ENCODE results near the gene SACM1L. TPM values are rescaled to one million over a fixed set of nuclear protein-coding genes. Genes with fewer than 3 reads are reported as not detected.
A peak's percentile ranks its signal among the peaks of the same experiment; 100 is the strongest.

SACM1L gene, protein sequence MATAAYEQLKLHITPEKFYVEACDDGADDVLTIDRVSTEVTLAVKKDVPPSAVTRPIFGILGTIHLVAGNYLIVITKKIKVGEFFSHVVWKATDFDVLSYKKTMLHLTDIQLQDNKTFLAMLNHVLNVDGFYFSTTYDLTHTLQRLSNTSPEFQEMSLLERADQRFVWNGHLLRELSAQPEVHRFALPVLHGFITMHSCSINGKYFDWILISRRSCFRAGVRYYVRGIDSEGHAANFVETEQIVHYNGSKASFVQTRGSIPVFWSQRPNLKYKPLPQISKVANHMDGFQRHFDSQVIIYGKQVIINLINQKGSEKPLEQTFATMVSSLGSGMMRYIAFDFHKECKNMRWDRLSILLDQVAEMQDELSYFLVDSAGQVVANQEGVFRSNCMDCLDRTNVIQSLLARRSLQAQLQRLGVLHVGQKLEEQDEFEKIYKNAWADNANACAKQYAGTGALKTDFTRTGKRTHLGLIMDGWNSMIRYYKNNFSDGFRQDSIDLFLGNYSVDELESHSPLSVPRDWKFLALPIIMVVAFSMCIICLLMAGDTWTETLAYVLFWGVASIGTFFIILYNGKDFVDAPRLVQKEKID
- 10 to 100 TPM; 55.5 to 79.3 (median 67.6) TPM for polyA plus RNA-seq (ENCODE audit: insufficient read length in 3 of 3)
- long read RNA-seq, donor 1, transcript SACM1L-201 (20 exons, 3,723 nt) = major isoform, 8 of 15 reads
- long read RNA-seq, donor 1, partial matches to known transcripts = 6 of 15 reads
- long read RNA-seq, donor 1, other reads (novel, unspliced or antisense) = 0 of 15 reads
- long read RNA-seq, donor 2, transcript SACM1L-201 (20 exons, 3,723 nt) = major isoform, 5 of 5 reads
- long read RNA-seq, donor 2, partial matches to known transcripts = 0 of 5 reads
- long read RNA-seq, donor 2, other reads (novel, unspliced or antisense) = 0 of 5 reads
- long read RNA-seq, donor 3, transcript SACM1L-201 (20 exons, 3,723 nt) = major isoform, 14 of 44 reads
- long read RNA-seq, donor 3, partial matches to known transcripts = 29 of 44 reads
- long read RNA-seq, donor 3, other reads (novel, unspliced or antisense) = 0 of 44 reads
- long read RNA-seq, donor 4, transcript SACM1L-201 (20 exons, 3,723 nt) = major isoform, 8 of 27 reads
- long read RNA-seq, donor 4, partial matches to known transcripts = 17 of 27 reads
- long read RNA-seq, donor 4, other reads (novel, unspliced or antisense) = 0 of 27 reads
- long read RNA-seq, donor 5 = 0 reads
- long read RNA-seq, donor 6, transcript SACM1L-201 (20 exons, 3,723 nt) = major isoform, 5 of 17 reads
- long read RNA-seq, donor 6, partial matches to known transcripts = 6 of 17 reads
- long read RNA-seq, donor 6, other reads (novel, unspliced or antisense) = 0 of 17 reads
- long read RNA-seq, donor 7, transcript SACM1L-201 (20 exons, 3,723 nt) = major isoform, 8 of 18 reads
- long read RNA-seq, donor 7, partial matches to known transcripts = 7 of 18 reads
- long read RNA-seq, donor 7, other reads (novel, unspliced or antisense) = 0 of 18 reads
- long read RNA-seq, donor 8, transcript SACM1L-201 (20 exons, 3,723 nt) = major isoform, 9 of 120 reads
- long read RNA-seq, donor 8, partial matches to known transcripts = 105 of 120 reads
- long read RNA-seq, donor 8, other reads (novel, unspliced or antisense) = 0 of 120 reads
- long read RNA-seq, donor 9, transcript SACM1L-201 (20 exons, 3,723 nt) = major isoform, 8 of 9 reads
- long read RNA-seq, donor 9, partial matches to known transcripts = 0 of 9 reads
- long read RNA-seq, donor 9, other reads (novel, unspliced or antisense) = 0 of 9 reads
- long read RNA-seq, donor 10, partial matches to known transcripts = 7 of 15 reads
- long read RNA-seq, donor 10, other reads (novel, unspliced or antisense) = 0 of 15 reads
- long read RNA-seq, donor 11, transcript SACM1L-201 (20 exons, 3,723 nt) = major isoform, 9 of 19 reads
- long read RNA-seq, donor 11, partial matches to known transcripts = 9 of 19 reads
- long read RNA-seq, donor 11, other reads (novel, unspliced or antisense) = 0 of 19 reads
- long read RNA-seq, donor 12, partial matches to known transcripts = 0 of 2 reads
- long read RNA-seq, donor 12, other reads (novel, unspliced or antisense) = 0 of 2 reads
- long read RNA-seq, donor 13, transcript SACM1L-201 (20 exons, 3,723 nt) = major isoform, 12 of 76 reads
- long read RNA-seq, donor 13, partial matches to known transcripts = 59 of 76 reads
- long read RNA-seq, donor 13, other reads (novel, unspliced or antisense) = 0 of 76 reads
- long read RNA-seq, donor 14, transcript SACM1L-201 (20 exons, 3,723 nt) = major isoform, 8 of 36 reads
- long read RNA-seq, donor 14, partial matches to known transcripts = 25 of 36 reads
- long read RNA-seq, donor 14, other reads (novel, unspliced or antisense) = 0 of 36 reads
- long read RNA-seq, donor 15, transcript SACM1L-201 (20 exons, 3,723 nt) = major isoform, 5 of 7 reads
- long read RNA-seq, donor 15, partial matches to known transcripts = 0 of 7 reads
- long read RNA-seq, donor 15, other reads (novel, unspliced or antisense) = 0 of 7 reads
- long read RNA-seq, donor 16, transcript SACM1L-201 (20 exons, 3,723 nt) = major isoform, 32 of 86 reads
- long read RNA-seq, donor 16, transcript SACM1L-209 (4 exons, 854 nt) = minor isoform, 13 of 86 reads
- long read RNA-seq, donor 16, partial matches to known transcripts = 37 of 86 reads
- long read RNA-seq, donor 16, other reads (novel, unspliced or antisense) = 0 of 86 reads

DNA sequence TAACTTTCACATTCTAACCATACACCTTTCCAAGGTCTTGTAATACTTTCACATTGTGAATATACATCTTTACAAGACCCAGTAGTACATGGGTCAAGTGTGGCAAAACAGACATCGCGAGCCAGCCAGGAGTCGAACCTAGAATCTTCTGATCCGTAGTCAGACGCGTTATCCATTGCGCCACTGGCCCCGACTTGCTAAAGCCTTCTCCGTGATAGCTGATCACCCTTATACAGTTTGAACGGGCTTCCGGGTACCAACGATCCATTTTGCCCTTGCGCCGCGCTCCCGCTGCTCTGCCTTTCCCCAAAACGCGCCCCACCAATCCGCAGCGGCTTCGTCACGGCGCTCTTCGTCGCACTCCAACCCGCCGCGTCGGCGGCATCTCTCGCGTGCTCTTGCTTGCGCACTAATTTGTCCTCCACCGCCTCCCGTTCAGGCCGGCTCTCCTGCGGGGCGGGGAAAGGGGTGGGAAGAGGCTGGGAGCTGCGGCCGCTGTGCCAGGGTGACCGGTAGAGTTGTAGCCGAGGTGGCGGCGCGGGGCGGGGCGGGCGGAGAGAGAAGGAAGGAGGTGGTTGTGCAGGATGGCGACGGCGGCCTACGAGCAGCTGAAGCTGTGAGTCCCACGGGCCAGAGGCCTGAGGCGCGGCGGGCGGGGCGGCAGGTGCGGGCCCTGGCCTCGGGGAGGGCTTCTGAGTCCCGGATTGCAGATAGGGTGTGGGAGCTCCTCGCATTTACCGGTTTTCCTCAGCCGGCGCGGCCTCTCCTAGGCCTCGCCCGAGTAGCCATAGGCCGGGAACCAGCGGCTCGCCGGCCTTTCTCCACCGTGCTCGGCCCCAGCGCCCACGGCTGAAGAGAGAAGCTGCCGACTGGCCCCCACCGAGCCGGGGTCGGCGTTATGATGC, at the start of gene SACM1L:
Gene SACM1L, plus strand, starts transcription at position 515 of the 905 bp plus-strand sequence. Its CDS starts 70 bp downstream, at position 585.
- DNase-seq (ENCODE audit: extremely low read depth in 1 of 11, low read depth in 9 of 11, low spot score in 4 of 11) = peak; percentile 96 to 98 (median 97)

DNA sequence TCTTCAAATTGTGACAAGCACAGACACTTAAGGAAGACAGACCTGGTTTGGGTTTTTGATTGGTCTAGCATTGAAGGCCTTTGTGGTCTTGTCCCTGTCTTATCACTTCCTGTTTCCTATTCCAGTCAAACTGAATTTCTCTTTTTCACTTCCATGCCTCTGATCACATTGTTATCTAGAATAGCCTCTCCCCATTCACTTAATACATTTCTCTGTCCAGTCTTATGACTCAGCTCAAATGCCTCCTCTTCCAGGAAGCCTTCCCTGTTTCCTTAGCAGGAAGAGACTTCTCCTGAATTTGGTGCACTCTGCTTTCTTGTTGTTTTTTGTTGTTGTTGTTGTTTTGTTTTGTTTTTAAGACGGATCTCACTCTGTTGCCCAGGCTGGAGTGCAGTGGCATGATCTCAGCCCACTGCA, 49.1 kb upstream of the SACM1L start:
- DNase-seq (ENCODE audit: extremely low read depth in 1 of 11, low read depth in 9 of 11, low spot score in 4 of 11) = no peak

DNA sequence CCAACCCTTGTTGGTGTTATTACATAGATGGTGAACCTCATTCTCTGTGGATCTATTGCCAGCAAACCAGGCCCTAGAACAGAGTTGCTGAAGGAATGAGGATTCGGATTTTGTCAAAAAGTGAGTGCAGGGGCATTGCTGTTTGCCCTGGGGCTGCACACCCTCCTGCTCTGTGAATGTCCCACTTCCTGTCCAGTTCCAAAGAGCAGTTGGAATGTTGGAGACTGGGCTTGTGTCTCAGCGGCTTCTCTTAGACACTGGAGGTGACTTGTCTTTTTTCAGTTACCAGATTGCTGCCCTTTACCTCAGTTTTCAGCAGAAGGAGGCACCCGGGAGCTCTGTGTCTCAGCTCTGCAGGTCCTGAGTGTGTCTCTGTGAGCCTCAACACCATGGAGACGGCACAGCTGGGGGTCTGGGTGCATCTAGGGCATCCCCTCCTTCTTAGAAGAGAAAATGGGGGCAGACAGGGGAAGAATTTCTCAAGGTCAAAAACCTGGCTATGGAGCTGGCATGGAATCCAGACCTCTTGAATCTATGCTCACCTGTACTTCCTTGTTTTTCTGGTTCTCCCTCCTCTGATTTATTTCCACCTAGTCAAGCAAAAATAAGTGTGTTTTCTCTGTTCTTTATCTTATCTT, 48.4 kb upstream of the SACM1L start:
- no peak for DNase-seq (ENCODE audit: extremely low read depth in 1 of 11, low read depth in 9 of 11, low spot score in 4 of 11)

DNA sequence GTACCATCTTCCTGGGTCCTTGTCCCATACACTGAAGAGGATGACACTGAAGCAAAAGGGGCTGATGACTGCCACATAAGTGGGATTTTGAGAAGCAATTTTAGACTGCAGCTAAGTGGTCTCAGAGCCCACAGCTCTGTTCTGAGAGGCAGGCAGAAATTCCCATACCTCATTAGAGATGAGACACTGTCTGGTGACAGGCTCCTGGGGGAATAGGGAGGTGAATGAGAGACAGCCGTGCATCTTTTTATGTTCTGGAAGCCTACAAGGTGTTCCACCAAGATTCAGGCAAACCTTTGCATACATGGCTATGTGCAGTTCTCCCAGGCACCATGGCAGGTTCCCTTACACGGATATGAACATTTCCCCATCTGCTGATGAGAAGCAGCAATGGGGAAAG, 47.4 kb upstream of the SACM1L start:
- no peak for DNase-seq (ENCODE audit: extremely low read depth in 1 of 11, low read depth in 9 of 11, low spot score in 4 of 11)

DNA sequence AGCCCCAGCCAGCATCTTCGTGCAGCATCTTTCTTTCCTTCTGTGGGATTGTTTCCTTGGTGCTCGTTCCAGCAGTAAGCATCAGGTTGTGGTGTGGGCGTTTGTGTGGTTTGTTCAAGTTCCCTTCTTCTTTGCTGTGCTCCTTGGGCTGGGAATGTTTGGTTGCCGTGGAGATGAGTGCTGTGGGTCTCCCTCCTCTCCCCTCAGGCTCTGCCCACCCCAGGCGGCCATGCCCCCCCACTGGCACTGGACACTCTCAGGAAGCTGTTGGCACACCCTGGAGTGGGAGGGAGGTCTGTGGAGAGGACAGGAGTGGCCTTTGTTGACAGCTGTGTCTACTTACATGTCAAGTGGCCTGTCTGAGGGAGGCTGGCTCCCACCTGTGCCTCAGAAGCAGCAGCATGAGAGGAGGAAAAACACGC, 46.5 kb upstream of the SACM1L start:
- DNase-seq (ENCODE audit: extremely low read depth in 1 of 11, low read depth in 9 of 11, low spot score in 4 of 11) = peak in 7 of 11 donors; percentile 26 to 64 (median 51)

DNA sequence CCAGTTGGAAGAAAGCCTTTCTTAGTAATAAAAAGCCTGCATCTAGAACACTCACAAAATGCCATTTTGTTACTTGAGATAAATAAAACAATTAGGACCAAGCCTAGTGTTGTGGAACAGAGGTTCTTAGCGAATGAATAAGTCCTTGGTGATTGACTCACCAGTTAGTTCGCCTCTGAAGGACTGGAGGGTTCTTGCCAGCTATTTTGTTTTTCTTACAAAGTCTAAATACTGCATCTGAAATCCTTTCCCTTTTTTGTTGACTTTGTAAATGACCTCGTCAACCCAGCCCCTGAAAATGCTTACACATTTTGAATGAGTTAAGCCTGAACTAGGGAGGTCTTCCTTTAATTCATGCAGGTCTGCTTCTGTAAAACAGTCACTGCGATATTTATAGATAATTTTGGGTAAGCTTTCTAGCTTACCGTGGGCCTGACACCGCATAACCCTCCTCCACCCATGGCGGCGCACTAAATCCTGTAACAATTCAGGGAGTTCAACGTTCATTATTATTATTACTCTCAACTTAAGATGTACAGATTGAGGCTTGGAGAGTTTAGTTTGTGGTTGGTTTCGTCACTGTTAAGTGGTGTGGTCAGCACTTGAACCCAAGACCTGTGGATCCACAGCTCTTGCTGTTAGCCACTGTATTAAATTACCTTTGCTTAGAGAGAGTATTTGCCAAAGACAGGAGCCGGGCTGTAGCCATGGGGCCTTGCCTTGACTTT, 45.0 kb upstream of the SACM1L start:
- DNase-seq (ENCODE audit: extremely low read depth in 1 of 11, low read depth in 9 of 11, low spot score in 4 of 11) = peak in 7 of 11 donors; percentile 10 to 58 (median 38)

DNA sequence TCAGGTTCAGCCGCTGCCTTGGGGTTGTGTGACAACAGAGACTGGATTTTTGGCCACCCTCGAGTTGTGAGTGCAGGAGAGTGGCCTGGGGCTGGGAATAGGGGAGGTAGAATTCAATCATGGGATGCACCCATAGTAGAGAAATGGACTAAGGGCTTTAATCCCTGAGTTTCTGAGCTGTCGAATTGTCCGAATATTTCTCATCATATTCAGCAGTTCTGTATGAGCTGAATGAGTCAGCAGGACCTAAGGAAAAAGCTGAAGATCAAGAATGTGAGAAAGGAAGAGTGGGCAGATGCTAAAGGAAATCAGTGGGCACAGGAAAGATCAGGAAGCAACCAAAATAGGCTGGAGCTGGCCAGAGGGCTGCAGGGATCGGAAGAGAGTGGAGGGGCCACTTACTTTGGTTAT, 44.4 kb upstream of the SACM1L start:
- DNase-seq (ENCODE audit: extremely low read depth in 1 of 11, low read depth in 9 of 11, low spot score in 4 of 11) = no peak

DNA sequence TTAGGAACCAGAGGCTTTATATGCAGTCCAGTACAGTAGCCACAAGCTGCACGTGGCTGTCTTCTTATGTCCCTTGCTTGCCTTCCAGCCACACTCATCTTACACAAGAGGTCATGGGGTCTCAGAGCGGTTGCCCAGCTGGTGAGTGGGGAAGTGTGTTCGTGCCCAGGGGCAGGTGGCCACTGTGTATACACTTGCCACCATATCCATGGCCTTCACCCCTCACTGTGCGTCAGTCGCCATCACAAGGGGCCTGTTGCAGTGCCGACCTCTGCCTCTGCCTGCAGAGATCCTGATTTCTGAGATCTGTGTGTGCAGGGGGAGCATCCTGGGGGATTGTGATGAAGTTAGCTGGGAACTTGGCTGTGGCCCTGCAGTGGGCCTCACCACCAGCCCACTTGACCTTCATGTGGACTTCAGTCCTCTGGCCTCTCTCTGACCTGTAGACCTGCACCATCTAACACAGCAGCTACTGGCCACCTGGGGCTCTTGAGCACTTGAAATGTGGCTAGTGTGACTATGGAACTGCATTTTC, 43.1 kb upstream of the SACM1L start:
- DNase-seq (ENCODE audit: extremely low read depth in 1 of 11, low read depth in 9 of 11, low spot score in 4 of 11) = no peak

DNA sequence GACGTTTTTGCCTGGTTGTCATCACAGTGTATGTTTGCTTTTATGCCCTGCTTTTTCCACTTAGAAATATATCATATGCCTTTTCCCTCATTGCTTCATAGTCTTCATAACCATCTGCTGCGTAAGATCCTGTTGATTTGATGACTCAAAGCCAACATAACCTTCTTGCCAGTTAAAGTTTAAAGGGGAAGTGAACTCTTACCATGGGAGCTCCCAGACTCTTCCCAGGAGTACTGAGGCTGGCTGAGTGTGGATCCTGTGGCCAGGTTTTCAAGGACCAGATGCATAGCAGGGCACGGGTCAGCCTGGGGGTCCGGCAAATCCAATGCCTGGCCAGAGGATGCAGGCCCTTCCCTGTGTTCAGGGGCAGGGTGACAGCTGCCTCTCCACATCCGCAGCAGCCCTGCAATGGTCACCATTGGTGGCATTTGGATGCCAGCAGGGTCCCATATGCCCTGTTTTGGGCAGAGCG, 42.0 kb upstream of the SACM1L start:
- DNase-seq (ENCODE audit: extremely low read depth in 1 of 11, low read depth in 9 of 11, low spot score in 4 of 11) = no peak

DNA sequence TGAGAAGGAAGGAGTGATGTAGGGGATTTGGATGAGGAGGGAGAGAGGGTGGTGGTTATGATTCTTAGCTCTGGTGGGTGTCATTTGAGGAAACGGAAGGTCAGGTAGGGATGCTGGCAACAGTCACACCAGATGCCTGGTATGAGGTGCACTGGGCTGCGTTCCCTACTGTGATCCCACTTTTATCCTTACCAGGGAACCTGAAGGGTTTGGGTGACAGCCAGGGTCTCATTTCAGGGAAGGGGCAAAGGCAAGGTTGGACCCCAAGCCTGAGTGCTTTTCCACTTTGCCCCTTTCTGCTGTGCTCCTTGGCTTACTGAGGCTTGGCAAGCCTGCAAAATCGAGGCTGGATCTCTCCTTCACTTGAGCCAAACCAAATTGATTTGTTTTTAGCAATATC, 36.0 kb upstream of the SACM1L start:
- DNase-seq (ENCODE audit: extremely low read depth in 1 of 11, low read depth in 9 of 11, low spot score in 4 of 11) = no peak

DNA sequence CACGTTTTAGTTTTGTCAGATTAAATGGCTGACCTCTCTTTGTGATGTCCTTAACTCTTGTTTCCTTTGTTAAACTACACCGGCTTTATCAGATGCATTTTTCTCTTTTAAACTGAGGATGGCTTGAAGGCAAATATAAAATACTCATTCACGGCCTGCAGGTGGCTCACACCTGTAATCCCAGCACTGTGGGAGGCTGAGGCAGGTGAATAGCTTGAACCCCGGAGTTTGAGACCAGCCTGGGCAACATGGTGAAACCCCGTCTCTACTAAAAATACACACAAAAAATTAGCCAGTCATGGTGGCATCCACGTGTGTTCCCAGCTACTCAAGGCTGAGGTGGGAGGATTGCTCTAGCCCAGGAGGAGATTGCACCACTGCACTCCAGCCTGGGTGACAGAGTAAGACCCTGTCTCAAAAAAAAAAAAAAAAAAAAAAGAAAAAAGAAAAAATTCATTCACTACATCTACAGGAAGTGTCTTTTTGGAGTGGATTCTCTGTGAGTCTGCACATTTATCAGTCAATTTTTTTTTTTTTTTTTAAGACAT, 34.7 kb upstream of the SACM1L start:
- no peak for DNase-seq (ENCODE audit: extremely low read depth in 1 of 11, low read depth in 9 of 11, low spot score in 4 of 11)

DNA sequence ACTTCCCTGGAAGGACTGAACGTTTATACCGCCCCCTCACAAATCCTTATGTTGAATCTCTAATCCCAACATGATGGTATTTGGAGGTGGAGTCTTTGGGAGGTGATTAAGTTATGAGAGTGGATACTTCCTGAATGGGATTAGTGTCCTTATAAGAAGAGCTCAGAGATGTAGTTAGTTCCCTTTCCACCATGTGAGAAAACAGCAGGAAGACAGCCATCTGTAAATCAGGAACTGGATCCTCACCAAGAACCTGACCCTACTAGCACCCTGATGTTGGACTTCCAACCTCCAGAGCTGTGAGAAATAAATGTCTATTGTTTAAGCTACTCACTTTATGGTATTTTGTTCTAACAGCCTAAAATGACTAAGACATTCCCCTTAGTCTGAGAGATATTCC, 33.3 kb upstream of the SACM1L start:
- DNase-seq (ENCODE audit: extremely low read depth in 1 of 11, low read depth in 9 of 11, low spot score in 4 of 11) = no peak

DNA sequence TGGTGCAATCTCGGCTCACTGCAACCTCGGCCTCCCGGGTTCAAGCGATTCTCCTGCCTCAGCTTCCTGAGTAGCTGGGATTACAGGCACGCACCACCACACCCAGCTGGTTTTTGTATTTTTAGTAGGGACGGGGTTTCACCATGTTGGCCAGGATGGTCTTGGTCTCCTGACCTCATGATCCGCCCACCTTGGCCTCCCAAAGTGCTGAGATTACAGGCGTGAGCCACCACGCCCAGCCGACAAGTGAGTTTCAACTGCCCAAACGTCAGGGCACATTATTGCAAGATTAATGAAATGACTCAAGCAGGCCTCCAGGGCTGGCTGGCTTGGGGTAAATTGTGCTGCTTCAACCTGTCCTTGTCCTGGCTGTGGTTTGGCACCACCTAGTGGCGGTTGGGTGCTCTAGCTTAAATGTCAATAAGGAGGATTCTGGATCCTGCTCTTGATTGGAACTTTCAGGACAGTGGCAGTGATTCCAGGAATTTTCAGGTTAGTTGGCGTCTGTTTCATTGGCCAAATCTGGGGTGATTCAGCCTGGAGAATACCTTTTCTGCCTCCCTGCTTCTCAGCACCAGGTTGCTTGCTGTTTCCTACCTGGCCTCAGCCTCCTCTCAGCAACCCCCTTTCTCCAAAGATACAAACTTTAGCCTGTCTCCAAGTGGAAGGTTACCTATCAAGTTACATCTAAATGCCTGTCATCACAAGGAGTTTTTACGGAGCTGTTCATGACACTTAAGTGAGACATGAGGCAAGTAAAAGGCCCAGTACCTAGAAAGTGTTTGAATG, 32.4 kb upstream of the SACM1L start:
- peak; percentile 70 to 89 (median 79) for DNase-seq (ENCODE audit: extremely low read depth in 1 of 11, low read depth in 9 of 11, low spot score in 4 of 11)
